Suprapubic skin (tissue), 3 donors: ENCODE results near the gene ZNF143.

Experiments
- CTCF ChIP-seq, 2 donors: fragments of 200-600 bp in 1 of 2; fragments of 450-650 bp in 1 of 2; sonication (generic) in 1 of 2; IDR thresholded peaks; one replicate each; pipeline ENCODE4 v1.5.1; 2016 to 2019; ENCODE audit warnings: antibody characterized with exemption in 2 of 2, mild to moderate bottlenecking in 1 of 2, moderate library complexity in 1 of 2
- POLR2AphosphoS5 ChIP-seq, 3 donors: sonication (generic); formaldehyde crosslinking; IDR thresholded peaks; one replicate each; pipeline ENCODE4 v1.6.1; 2017; ENCODE audit warnings: antibody characterized with exemption in 3 of 3

GRCh38 chr11:9535189-9535781, 74.5 kb downstream of the ZNF143 start:
- TF ChIP-seq CTCF (IDR thresholded peaks at IDR 0.05) (peak; percentile 61 to 82), POLR2AphosphoS5 (IDR thresholded peaks at IDR 0.05) (peak in 2 of 3 donors; percentile 92 to 97)
